ENCODE measurements around the gene WWOX.

GRCh38 chr16:79104567-79104966, 1005.1 kb downstream of the WWOX start:
- TF ChIP-seq PRDM15 (CRISPR knock-in tag; IDR thresholded peaks at IDR 0.05) (no peak), SNAPC4 (CRISPR knock-in tag; IDR thresholded peaks at IDR 0.05) (no peak), EZH2 (conservative IDR thresholded peaks at IDR 0.05; ENCODE audit: low read depth, low read length) (no peak), NFE2L2 (IDR thresholded peaks at IDR 0.05; ENCODE audit: low read length) (no peak), PHF20 (CRISPR knock-in tag; IDR thresholded peaks at IDR 0.05) (no peak), GLI4 (CRISPR knock-in tag; IDR thresholded peaks at IDR 0.05; ENCODE audit: borderline replicate concordance) (no peak), KDM1A (CRISPR knock-in tag; IDR thresholded peaks at IDR 0.05) (no peak)
